Hepatocyte (in vitro differentiated cells): Measurements from ENCODE around the gene OR4F15. TPM values are rescaled to one million over a fixed set of nuclear protein-coding genes. Genes with fewer than 3 reads are reported as not detected.

Experiments used
- DNase-seq: peaks from one replicate; pipeline ENCODE4 v3.0.0-alpha.2; 2016; ENCODE audit warnings: low spot score
- H2AFZ ChIP-seq: fragments of 200-600 bp; sonication (generic); 2 replicates; pipeline ENCODE4 v1.6.0; 2016; ENCODE audit warnings: antibody characterized with exemption, mild to moderate bottlenecking
- H3K27ac ChIP-seq: fragments of 200-600 bp; sonication (generic); 2 replicates; pipeline ENCODE4 v1.5.1; 2016; ENCODE audit warnings: mild to moderate bottlenecking
- H3K27me3 ChIP-seq: fragments of 200-600 bp; sonication (generic); 2 replicates; pipeline ENCODE4 v1.6.1; 2016
- H3K36me3 ChIP-seq: fragments of 200-600 bp; sonication (generic); replicated peaks from 2 replicates; pipeline ENCODE4 v1.5.1; 2016; ENCODE audit warnings: low read depth; ENCODE audit not compliant: insufficient read depth
- H3K4me1 ChIP-seq: fragments of 200-600 bp; sonication (generic); 2 replicates; pipeline ENCODE4 v1.5.1; 2016; ENCODE audit warnings: mild to moderate bottlenecking, moderate library complexity; ENCODE audit not compliant: insufficient read depth
- H3K4me2 ChIP-seq: fragments of 200-600 bp; sonication (generic); 2 replicates; pipeline ENCODE4 v1.6.0; 2016
- H3K4me3 ChIP-seq: fragments of 200-600 bp; sonication (generic); 2 replicates; pipeline ENCODE4 v1.5.1; 2016; ENCODE audit warnings: mild to moderate bottlenecking
- H3K79me2 ChIP-seq: fragments of 200-600 bp; sonication (generic); 2 replicates; pipeline ENCODE4 v1.6.0; 2017; ENCODE audit warnings: mild to moderate bottlenecking
- H3K9me2 ChIP-seq: fragments of 200-600 bp; sonication (generic); replicated peaks from 2 replicates; pipeline ENCODE4 v1.6.0; 2017; ENCODE audit warnings: mild to moderate bottlenecking; ENCODE audit not compliant: insufficient read depth
- H3K9me3 ChIP-seq: fragments of 200-600 bp; sonication (generic); 2 replicates; pipeline ENCODE4 v1.5.1; 2016; ENCODE audit warnings: low read depth, mild to moderate bottlenecking
- H4K20me1 ChIP-seq: fragments of 200-600 bp; sonication (generic); 2 replicates; pipeline ENCODE4 v1.6.0; 2016; ENCODE audit warnings: mild to moderate bottlenecking; ENCODE audit not compliant: insufficient read depth, poor library complexity, severe bottlenecking
- EZH2 ChIP-seq: fragments of 200-600 bp; sonication (generic); IDR thresholded peaks from 2 replicates; pipeline ENCODE4 v1.6.1; 2016; ENCODE audit warnings: antibody characterized with exemption, mild to moderate bottlenecking, borderline replicate concordance
- EZH2phosphoT487 ChIP-seq: fragments of 200-600 bp; sonication (generic); IDR thresholded peaks from one replicate; pipeline ENCODE4 v1.6.1; 2018; ENCODE audit warnings: antibody characterized with exemption, mild to moderate bottlenecking, low read depth, moderate library complexity; ENCODE audit not compliant: unreplicated experiment, severe bottlenecking
- WGBS: methylation state at CpG from one replicate; pipeline ENCODE4 v1.1.6; 2016; ENCODE audit warnings: low lambda C conversion rate; ENCODE audit errors: missing lambda C conversion rate; 5-methylcytosine and 5-hydroxymethylcytosine counted together
- polyA plus RNA-seq: library from polyadenylated mRNA; unstranded; fragments of >200 nt; fragmentation: Nextera tagmentation; extraction: Ambion mirVana; gene quantifications from 2 replicates; pipeline ENCODE4 v1.2.1, GENCODE V29; 2016
- total RNA-seq: library from RNA; depleted of rRNA; stranded (reverse); fragments of >200 nt; gene quantifications from 2 replicates; pipeline ENCODE4 v1.2.3, GENCODE V29; 2014
- TF ChIP-seq, protein P1 (sequence below): fragments of 200-600 bp; sonication (generic); IDR thresholded peaks from 2 replicates; pipeline ENCODE4 v1.5.1; 2016; ENCODE audit warnings: antibody characterized with exemption, mild to moderate bottlenecking; ENCODE audit not compliant: poor library complexity

OR4F15 gene
- total and polyA plus RNA-seq, 2 experiments from 2014 or later, result not detected

DNA sequence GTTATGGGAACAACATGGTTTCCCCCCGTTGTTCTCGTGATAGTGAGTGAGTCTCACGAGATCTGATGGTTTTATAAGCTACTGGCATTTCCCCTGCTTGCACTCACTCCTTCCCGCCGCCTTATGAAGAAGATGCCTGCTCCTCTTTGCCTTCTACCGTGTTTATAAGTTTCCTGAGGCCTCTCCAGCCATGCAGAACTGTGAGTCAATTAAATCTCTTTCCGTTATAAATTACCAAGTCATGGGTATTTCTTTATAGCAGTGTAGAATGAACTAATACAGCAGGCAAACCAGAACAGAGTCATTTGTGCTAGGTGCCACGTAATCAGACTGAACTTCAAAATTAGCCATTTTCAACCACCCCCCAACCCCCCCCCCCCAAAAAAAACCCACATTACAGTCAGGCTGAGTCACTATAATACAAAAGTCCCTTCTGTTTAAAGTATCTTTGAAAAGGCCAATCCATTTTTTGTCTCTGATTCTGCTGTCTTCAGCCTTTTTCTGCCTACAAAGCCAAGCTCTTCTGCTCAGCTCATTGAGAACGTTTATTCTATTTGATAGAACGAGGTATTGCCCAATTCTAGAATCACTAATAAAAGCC lies 4.6 kb upstream of the OR4F15 start:
- no peaks in the 10 kb centered on the region for H3K27me3 ChIP-seq
- no peaks in the 10 kb centered on the region for H3K36me3 ChIP-seq
- no peak for DNase-seq
- H2AFZ ChIP-seq, result no peak overlapping the region
- H4K20me1 ChIP-seq, result no peaks in the 10 kb centered on the region
- 82% methylated on average over 10 of the region's 10 CpGs for WGBS
- no peaks in the 10 kb centered on the region for H3K9me2 ChIP-seq
- no peaks in the 10 kb centered on the region for H3K79me2 ChIP-seq
- H3K4me3 ChIP-seq, result no peak overlapping the region
- no peak for TF ChIP-seq EZH2
- TF ChIP-seq, protein P1, sequence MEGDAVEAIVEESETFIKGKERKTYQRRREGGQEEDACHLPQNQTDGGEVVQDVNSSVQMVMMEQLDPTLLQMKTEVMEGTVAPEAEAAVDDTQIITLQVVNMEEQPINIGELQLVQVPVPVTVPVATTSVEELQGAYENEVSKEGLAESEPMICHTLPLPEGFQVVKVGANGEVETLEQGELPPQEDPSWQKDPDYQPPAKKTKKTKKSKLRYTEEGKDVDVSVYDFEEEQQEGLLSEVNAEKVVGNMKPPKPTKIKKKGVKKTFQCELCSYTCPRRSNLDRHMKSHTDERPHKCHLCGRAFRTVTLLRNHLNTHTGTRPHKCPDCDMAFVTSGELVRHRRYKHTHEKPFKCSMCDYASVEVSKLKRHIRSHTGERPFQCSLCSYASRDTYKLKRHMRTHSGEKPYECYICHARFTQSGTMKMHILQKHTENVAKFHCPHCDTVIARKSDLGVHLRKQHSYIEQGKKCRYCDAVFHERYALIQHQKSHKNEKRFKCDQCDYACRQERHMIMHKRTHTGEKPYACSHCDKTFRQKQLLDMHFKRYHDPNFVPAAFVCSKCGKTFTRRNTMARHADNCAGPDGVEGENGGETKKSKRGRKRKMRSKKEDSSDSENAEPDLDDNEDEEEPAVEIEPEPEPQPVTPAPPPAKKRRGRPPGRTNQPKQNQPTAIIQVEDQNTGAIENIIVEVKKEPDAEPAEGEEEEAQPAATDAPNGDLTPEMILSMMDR, result no peak
- TF ChIP-seq EZH2phosphoT487, result no peak
- H3K4me2 ChIP-seq, result no peak overlapping the region
- no peaks in the 10 kb centered on the region for H3K4me1 ChIP-seq
- no peak overlapping the region for H3K27ac ChIP-seq
- no peaks in the 10 kb centered on the region for H3K9me3 ChIP-seq

DNA sequence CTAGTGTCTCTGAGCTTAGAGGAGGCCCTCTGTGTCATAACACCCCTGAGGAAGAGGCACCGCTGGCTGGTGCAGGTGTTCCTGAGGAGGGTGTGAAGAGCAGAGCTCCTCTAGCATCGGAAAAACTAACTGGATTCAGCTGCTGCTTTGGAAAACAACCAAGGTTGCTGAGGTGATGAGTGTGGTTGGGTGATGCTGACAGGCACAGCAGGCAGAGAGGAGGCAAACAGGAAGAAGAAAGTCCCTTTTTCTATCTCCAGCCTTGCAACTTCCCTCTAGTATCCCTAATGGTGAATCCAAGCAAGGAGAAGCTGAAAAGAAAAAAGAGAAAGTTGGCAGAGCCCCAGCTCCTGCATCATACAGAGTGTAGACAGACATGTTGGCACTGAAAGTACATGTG lies 3.8 kb upstream of the OR4F15 start:
- H2AFZ ChIP-seq, result no peak overlapping the region

DNA sequence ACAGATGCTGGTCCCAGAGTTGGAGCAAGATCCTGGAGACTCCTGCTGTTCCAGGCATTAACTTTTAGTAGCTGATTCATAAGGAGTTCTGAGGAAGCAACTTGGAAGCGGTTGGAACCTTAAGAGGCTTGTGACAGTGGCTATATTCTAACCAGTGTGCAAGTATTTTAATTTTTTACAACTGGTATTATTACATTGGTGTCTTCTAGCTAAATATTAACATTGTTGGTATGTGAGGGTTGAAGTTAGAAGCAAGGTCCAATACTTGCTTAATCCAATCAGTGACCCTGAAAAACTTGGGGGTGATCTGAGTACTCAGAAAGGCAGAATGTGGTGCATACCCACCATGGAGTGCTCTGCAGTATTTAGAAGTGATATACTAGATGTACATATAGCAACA lies 1.5 kb upstream of the OR4F15 start:
- no peak overlapping the region for H2AFZ ChIP-seq
- no peaks in the 10 kb centered on the region for H4K20me1 ChIP-seq
- no peak overlapping the region for H3K4me2 ChIP-seq
- TF ChIP-seq, protein P1, result no peak
- TF ChIP-seq EZH2 (no peak), EZH2phosphoT487 (no peak)
- no peaks in the 10 kb centered on the region for H3K4me1 ChIP-seq
- H3K27ac ChIP-seq, result no peak overlapping the region
- WGBS, result 90% methylated on average over 1 of the region's 1 CpG
- H3K36me3 ChIP-seq, result no peaks in the 10 kb centered on the region
- H3K4me3 ChIP-seq, result no peak overlapping the region
- no peak for DNase-seq
- peaks cover 4% of the 10 kb centered on the region for H3K27me3 ChIP-seq
- no peaks in the 10 kb centered on the region for H3K9me3 ChIP-seq
- no peaks in the 10 kb centered on the region for H3K79me2 ChIP-seq
- H3K9me2 ChIP-seq, result no peaks in the 10 kb centered on the region

More for the DNA sequence above, 3.8 kb upstream of the OR4F15 start:
- Histone ChIP-seq H3K4me2 (no peak overlapping the region), H3K4me1 (no peaks in the 10 kb centered on the region), H3K9me3 (no peaks in the 10 kb centered on the region), H3K36me3 (no peaks in the 10 kb centered on the region), H3K27me3 (peaks cover 4% of the 10 kb centered on the region), H4K20me1 (no peaks in the 10 kb centered on the region), H3K27ac (no peak overlapping the region), H3K9me2 (no peaks in the 10 kb centered on the region), H3K4me3 (no peak overlapping the region), H3K79me2 (no peaks in the 10 kb centered on the region)
- WGBS, result 65% methylated on average over 2 of the region's 2 CpGs
- TF ChIP-seq EZH2phosphoT487, result no peak
- TF ChIP-seq EZH2, result no peak
- TF ChIP-seq, protein P1, result no peak
- no peak for DNase-seq

DNA sequence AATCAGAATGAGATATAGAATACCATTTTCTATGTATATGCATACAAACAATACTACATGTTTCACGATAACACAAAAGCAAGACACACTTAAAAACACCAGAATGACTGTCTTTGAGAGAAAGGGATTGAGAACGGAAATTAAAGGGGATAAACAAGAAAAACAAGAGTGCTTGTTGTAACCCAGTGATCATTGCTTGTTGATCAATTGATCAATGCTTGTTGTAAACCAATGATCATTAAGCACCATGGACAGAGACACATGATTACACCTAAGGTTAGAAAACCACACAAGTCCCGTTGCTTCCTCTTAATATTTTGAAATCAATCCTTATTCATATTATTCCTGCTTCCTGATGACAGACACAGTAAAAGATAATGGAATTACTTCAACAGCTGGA lies 1.1 kb upstream of the OR4F15 start:
- WGBS, result 55% methylated on average over 3 of the region's 3 CpGs
- no peak overlapping the region for H3K4me3 ChIP-seq
- H3K9me3 ChIP-seq, result no peaks in the 10 kb centered on the region
- TF ChIP-seq, protein P1, result no peak
- TF ChIP-seq EZH2phosphoT487 (no peak), EZH2 (no peak)
- H3K4me1 ChIP-seq, result no peaks in the 10 kb centered on the region
- H3K79me2 ChIP-seq, result no peaks in the 10 kb centered on the region
- no peak overlapping the region for H2AFZ ChIP-seq
- H3K27me3 ChIP-seq, result peaks cover 5% of the 10 kb centered on the region
- DNase-seq, result peak; percentile 22
- H3K27ac ChIP-seq, result no peak overlapping the region
- H4K20me1 ChIP-seq, result no peaks in the 10 kb centered on the region
- H3K9me2 ChIP-seq, result no peaks in the 10 kb centered on the region
- no peaks in the 10 kb centered on the region for H3K36me3 ChIP-seq
- no peak overlapping the region for H3K4me2 ChIP-seq
